Measurements from ENCODE around the gene TLK1. TPM values are rescaled to one million over a fixed set of nuclear protein-coding genes. Genes with fewer than 3 reads are reported as not detected.

Gene TLK1
- total RNA-seq, 2 donors from 2014 or later: 50.5 to 95.8 TPM

- intact Hi-C loops (cut with DNase I): no loop called here
- Histone ChIP-seq H3K4me3 (no peak overlapping the region), H3K36me3 (no peaks in the 10 kb centered on the region), H3K27ac (no peak overlapping the region), H3K27me3 (replicated peaks; ENCODE audit: insufficient read depth) (no peaks in the 10 kb centered on the region), H3K4me1 (replicated peaks) (no peaks in the 10 kb centered on the region), H3K9me3 (no peaks in the 10 kb centered on the region)
- no peak for TF ChIP-seq CTCF (IDR thresholded peaks at IDR 0.05)
- no peak for TF ChIP-seq POLR2AphosphoS5 (IDR thresholded peaks at IDR 0.05)
- no peak for TF ChIP-seq POLR2A (IDR thresholded peaks at IDR 0.05)
- WGBS: 71% methylated on average over 3 of the region's 3 CpGs
- DNase-seq (ENCODE audit: low spot score): no peak
Measured at GRCh38 chr2:171180229-171180930, 19.7 kb upstream of the TLK1 start.

GRCh38 chr2:171178993-171179392, 18.3 kb upstream of the TLK1 start:
- intact Hi-C loops (cut with DNase I): no loop called here

GRCh38 chr2:171176516-171176915, 15.8 kb upstream of the TLK1 start:
- Histone ChIP-seq H3K4me1 (replicated peaks) (no peaks in the 10 kb centered on the region), H3K4me3 (no peak overlapping the region), H3K9me3 (no peaks in the 10 kb centered on the region), H3K36me3 (no peaks in the 10 kb centered on the region), H3K27me3 (replicated peaks; ENCODE audit: insufficient read depth) (no peaks in the 10 kb centered on the region), H3K27ac (no peak overlapping the region)
- 94% methylated on average over 5 of the region's 5 CpGs for WGBS
- TF ChIP-seq POLR2AphosphoS5 (IDR thresholded peaks at IDR 0.05) (no peak), POLR2A (IDR thresholded peaks at IDR 0.05) (no peak), CTCF (IDR thresholded peaks at IDR 0.05) (no peak)
- intact Hi-C loops (cut with DNase I): no loop called here
- no peak for DNase-seq (ENCODE audit: low spot score)

More at GRCh38 chr2:171178993-171179392, 18.3 kb upstream of the TLK1 start:
- no peak for DNase-seq (ENCODE audit: low spot score)
- no peak overlapping the region for H3K27ac ChIP-seq
- no peaks in the 10 kb centered on the region for H3K36me3 ChIP-seq
- no peaks in the 10 kb centered on the region for H3K9me3 ChIP-seq
- H3K4me1 ChIP-seq (replicated peaks): no peaks in the 10 kb centered on the region
- H3K27me3 ChIP-seq (replicated peaks; ENCODE audit: insufficient read depth): no peaks in the 10 kb centered on the region
- H3K4me3 ChIP-seq: no peak overlapping the region
- TF ChIP-seq POLR2A (IDR thresholded peaks at IDR 0.05) (no peak), POLR2AphosphoS5 (IDR thresholded peaks at IDR 0.05) (no peak), CTCF (IDR thresholded peaks at IDR 0.05) (no peak)

GRCh38 chr2:171174075-171174474, 13.4 kb upstream of the TLK1 start:
- Histone ChIP-seq H3K27me3 (replicated peaks; ENCODE audit: insufficient read depth) (no peaks in the 10 kb centered on the region), H3K9me3 (no peaks in the 10 kb centered on the region), H3K4me1 (replicated peaks) (no peaks in the 10 kb centered on the region), H3K27ac (no peak overlapping the region), H3K36me3 (no peaks in the 10 kb centered on the region), H3K4me3 (no peak overlapping the region)
- intact Hi-C loops (cut with DNase I): no loop called here
- TF ChIP-seq POLR2A (IDR thresholded peaks at IDR 0.05) (no peak), CTCF (IDR thresholded peaks at IDR 0.05) (no peak), POLR2AphosphoS5 (IDR thresholded peaks at IDR 0.05) (no peak)
- WGBS: 62% methylated on average over 2 of the region's 2 CpGs
- DNase-seq (ENCODE audit: low spot score): no peak

GRCh38 chr2:171173087-171173486, 12.4 kb upstream of the TLK1 start:
- WGBS: 88% methylated on average over 1 of the region's 1 CpG
- intact Hi-C loops (cut with DNase I): no loop called here
- no peaks in the 10 kb centered on the region for H3K27me3 ChIP-seq (replicated peaks; ENCODE audit: insufficient read depth)
- H3K4me1 ChIP-seq (replicated peaks): no peaks in the 10 kb centered on the region
- no peak overlapping the region for H3K4me3 ChIP-seq
- DNase-seq (ENCODE audit: low spot score): no peak
- TF ChIP-seq CTCF (IDR thresholded peaks at IDR 0.05) (no peak), POLR2AphosphoS5 (IDR thresholded peaks at IDR 0.05) (no peak), POLR2A (IDR thresholded peaks at IDR 0.05) (no peak)
- no peaks in the 10 kb centered on the region for H3K36me3 ChIP-seq
- H3K27ac ChIP-seq: no peak overlapping the region
- H3K9me3 ChIP-seq: no peaks in the 10 kb centered on the region
